BLaER1 (cell line): ENCODE data around the gene STAMBPL1.

Experiments
- H3K27ac ChIP-seq: shearing (Covaris generic); formaldehyde crosslinking; 2 replicates; pipeline ENCODE4 v1.8.1; 2022
- H3K27me3 ChIP-seq: shearing (Covaris generic); formaldehyde crosslinking; 2 replicates; pipeline ENCODE4 v1.8.1; 2022
- H3K36me3 ChIP-seq: shearing (Covaris generic); formaldehyde crosslinking; 2 replicates; pipeline ENCODE4 v1.8.1; 2022
- H3K4me1 ChIP-seq: shearing (Covaris generic); formaldehyde crosslinking; 2 replicates; pipeline ENCODE4 v1.8.1; 2022
- H3K4me2 ChIP-seq: shearing (Covaris generic); formaldehyde crosslinking; 2 replicates; pipeline ENCODE4 v1.8.1; 2022
- H3K4me3 ChIP-seq: shearing (Covaris generic); formaldehyde crosslinking; 2 replicates; pipeline ENCODE4 v1.8.1; 2022
- H3K9ac ChIP-seq: shearing (Covaris generic); formaldehyde crosslinking; 2 replicates; pipeline ENCODE4 v1.8.1; 2022
- H3K9me3 ChIP-seq: shearing (Covaris generic); formaldehyde crosslinking; 2 replicates; pipeline ENCODE4 v1.8.1; 2022
- H4K20me1 ChIP-seq: shearing (Covaris generic); formaldehyde crosslinking; 2 replicates; pipeline ENCODE4 v1.8.1; 2022
- Cebpa-rat ChIP-seq: shearing (Covaris generic); IDR thresholded peaks from 2 replicates; pipeline ENCODE4 v1.8.1; 2022

Gene STAMBPL1

DNA sequence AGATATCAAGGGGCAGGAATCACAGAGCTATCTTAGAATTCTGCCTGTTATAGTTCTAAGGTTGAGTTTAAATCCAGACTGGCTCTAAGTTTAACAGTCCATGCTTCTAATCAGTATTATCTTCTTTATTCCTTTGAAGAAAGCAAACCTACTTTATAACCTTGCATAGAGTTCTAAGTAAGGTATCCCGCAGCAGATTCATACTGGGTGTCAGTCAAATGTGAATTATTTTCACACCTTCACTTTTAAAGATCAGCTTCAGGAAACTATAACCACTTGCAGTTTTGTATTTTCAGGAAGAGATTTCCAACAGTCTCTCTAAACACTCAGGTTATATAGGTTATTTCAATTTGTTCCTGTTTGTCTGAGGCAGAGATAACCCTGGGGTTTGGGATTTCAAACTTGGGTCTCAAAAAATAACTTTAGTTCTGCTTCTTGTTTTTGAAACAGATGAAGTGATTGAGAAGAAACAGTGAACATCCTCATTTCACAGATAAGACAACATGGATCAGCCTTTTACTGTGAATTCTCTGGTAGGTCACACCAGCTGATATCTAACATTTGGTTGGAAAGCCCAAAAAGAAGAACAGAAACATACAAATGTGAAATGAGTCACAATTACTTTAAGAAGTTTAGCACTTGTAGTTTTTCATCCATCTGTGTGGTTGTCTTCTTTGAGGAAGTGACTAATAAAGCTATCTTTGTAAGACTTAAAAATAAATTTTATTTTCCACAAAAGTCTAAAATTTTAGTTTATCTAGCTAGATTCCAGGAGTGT is 21.4 kb downstream of the STAMBPL1 start:
- no peaks in the 10 kb centered on the region for H4K20me1 ChIP-seq
- H3K36me3 ChIP-seq = peaks cover 26% of the 10 kb centered on the region
- no peaks in the 10 kb centered on the region for H3K27me3 ChIP-seq
- H3K9me3 ChIP-seq = no peaks in the 10 kb centered on the region
- peaks cover 5% of the 10 kb centered on the region; the same call in 1 of the 2 replicates for H3K4me1 ChIP-seq
- H3K9ac ChIP-seq = no peak overlapping the region
- no peak overlapping the region for H3K4me2 ChIP-seq
- H3K4me3 ChIP-seq = no peak overlapping the region
- TF ChIP-seq Cebpa-rat = no peak
- no peak overlapping the region for H3K27ac ChIP-seq

DNA sequence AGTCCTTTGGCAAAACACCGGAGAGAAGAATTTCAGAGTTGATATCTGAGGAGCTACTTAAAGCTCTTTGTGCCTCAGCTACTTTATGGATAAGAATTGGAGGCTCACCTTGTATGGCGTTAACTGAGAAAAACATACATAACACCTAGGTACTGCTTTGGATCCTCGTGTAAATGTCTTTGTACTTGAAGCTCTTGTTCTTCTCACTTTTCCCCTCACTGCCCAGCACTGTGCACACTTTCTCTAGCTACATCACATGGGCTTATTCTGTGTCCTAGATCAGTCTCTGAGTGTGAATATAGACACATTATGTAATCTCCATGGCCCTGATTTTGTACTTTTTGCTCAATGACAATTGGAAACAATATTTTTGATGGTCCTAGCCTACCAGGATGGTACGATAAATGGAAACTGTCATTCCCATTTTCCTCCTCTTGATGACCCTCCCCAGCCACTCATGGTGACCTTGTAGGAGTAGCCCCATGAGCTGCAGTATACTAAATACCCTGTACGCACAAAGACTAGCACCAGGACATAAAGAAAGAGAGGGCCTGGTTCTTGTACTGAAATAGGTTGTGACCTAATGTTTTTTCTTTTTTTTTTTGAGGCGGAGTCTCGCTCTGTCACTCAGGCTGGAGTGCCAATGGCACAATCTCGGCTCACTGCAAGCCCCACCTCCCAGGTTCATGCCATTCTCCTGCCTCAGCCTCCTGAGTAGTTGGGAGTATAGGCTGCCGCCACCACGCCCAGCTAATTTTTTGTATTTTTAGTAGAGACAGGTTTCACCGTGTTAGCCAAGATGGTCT is 22.1 kb downstream of the STAMBPL1 start:
- Histone ChIP-seq H3K36me3 (peaks cover 33% of the 10 kb centered on the region), H3K4me1 (peaks cover 5% of the 10 kb centered on the region; the same call in 1 of the 2 replicates), H3K9me3 (no peaks in the 10 kb centered on the region), H3K27ac (no peak overlapping the region), H3K4me3 (no peak overlapping the region), H3K9ac (no peak overlapping the region), H3K4me2 (no peak overlapping the region), H4K20me1 (no peaks in the 10 kb centered on the region), H3K27me3 (no peaks in the 10 kb centered on the region)
- TF ChIP-seq Cebpa-rat = no peak

DNA sequence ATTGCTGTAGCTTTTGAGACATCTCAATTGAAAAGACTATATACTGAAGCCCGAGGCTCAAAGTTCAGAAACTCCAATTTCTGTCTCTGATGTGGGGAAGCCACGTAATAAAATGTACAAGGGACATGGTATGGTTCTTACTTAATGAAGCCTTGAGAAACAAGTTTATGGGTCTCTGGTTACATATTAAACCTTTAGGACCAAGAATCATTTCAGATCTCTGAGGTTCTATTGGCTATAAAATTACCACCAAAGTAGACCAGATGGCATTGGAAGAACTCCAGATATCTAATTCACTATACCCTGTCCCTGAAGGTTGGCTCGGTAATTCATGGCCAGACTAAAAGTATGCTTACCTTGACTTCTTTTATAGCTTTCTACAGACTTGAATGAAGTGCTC is 23.7 kb downstream of the STAMBPL1 start:
- H3K36me3 ChIP-seq = peaks cover 33% of the 10 kb centered on the region
- no peak overlapping the region for H3K4me2 ChIP-seq
- H3K27me3 ChIP-seq = no peaks in the 10 kb centered on the region
- H3K27ac ChIP-seq = no peak overlapping the region
- H3K9ac ChIP-seq = no peak overlapping the region
- no peaks in the 10 kb centered on the region for H3K9me3 ChIP-seq
- TF ChIP-seq Cebpa-rat = no peak
- peaks cover 5% of the 10 kb centered on the region; the same call in 1 of the 2 replicates for H3K4me1 ChIP-seq
- H4K20me1 ChIP-seq = no peaks in the 10 kb centered on the region
- H3K4me3 ChIP-seq = no peak overlapping the region

DNA sequence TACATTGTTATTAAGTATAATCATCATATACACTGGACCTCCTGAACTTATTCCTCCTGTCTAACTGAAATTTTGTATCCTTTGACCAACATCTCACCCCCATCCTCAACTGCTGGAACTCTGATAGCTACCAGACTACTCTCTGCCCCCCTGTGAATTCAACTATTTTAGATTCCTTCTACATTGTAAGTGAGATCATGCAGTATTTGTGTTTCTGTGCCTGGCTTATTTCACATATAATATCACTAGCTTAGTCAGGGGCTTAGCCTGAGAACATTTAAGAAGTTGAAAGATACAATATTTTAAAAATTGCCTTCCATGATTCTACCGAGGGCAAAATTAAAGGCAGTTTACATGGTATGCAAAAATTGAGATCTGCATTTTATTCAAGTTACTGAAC is 26.9 kb downstream of the STAMBPL1 start:
- peaks cover 44% of the 10 kb centered on the region for H3K36me3 ChIP-seq
- H3K9ac ChIP-seq = no peak overlapping the region
- no peaks in the 10 kb centered on the region for H3K4me1 ChIP-seq
- TF ChIP-seq Cebpa-rat = no peak
- no peak overlapping the region for H3K4me3 ChIP-seq
- H3K9me3 ChIP-seq = no peaks in the 10 kb centered on the region
- H3K27ac ChIP-seq = no peak overlapping the region
- no peaks in the 10 kb centered on the region for H3K27me3 ChIP-seq
- H3K4me2 ChIP-seq = no peak overlapping the region
- H4K20me1 ChIP-seq = no peaks in the 10 kb centered on the region

DNA sequence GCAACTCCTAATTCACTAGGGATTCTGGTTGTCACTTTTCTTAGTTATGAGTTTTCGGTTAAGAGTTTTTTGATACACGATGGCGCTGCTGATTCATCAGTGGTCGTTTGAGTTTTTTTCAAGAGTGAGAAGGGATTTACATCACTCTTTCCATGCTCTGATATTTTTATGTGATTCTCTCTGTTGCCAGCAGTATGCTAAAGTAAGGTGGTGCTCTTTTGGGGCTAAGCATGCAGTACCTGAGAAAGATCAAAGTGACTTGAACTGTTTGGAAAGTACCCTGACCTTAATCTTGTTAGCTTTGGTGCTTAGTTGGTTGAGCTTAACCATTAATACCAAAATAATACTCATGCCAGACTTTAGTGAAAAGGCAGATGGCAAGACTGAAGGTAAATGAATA is 28.1 kb downstream of the STAMBPL1 start:
- H3K9me3 ChIP-seq = no peaks in the 10 kb centered on the region
- peaks cover 38% of the 10 kb centered on the region for H3K36me3 ChIP-seq
- no peak overlapping the region for H3K9ac ChIP-seq
- no peak overlapping the region for H3K4me2 ChIP-seq
- H3K27me3 ChIP-seq = no peaks in the 10 kb centered on the region
- TF ChIP-seq Cebpa-rat = no peak
- no peak overlapping the region for H3K27ac ChIP-seq
- no peak overlapping the region for H3K4me3 ChIP-seq
- no peaks in the 10 kb centered on the region for H4K20me1 ChIP-seq
- H3K4me1 ChIP-seq = no peaks in the 10 kb centered on the region

DNA sequence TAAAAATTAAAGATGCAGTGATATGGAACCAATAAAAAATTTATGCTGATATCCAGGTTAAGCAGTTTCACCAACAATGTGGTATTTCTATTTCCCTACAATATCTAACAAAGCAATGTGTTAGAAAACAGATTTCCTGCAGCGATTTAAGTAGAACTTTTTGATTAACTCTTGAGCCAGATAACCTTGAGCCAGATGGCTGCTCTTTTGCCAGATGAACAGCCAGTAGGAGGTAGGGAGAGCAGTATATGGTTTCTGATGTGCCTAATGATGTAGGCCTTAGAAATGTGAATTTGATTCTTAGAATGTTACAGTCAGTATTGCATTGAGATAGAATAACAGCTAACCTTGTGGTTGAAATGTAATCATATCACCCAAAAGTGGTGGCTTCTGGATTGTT is 31.1 kb downstream of the STAMBPL1 start:
- Histone ChIP-seq H3K9me3 (no peaks in the 10 kb centered on the region), H3K27me3 (no peaks in the 10 kb centered on the region), H3K36me3 (peaks cover 25% of the 10 kb centered on the region), H3K4me1 (no peaks in the 10 kb centered on the region), H3K4me3 (no peak overlapping the region), H3K9ac (no peak overlapping the region), H3K4me2 (no peak overlapping the region), H3K27ac (no peak overlapping the region), H4K20me1 (no peaks in the 10 kb centered on the region)
- no peak for TF ChIP-seq Cebpa-rat

DNA sequence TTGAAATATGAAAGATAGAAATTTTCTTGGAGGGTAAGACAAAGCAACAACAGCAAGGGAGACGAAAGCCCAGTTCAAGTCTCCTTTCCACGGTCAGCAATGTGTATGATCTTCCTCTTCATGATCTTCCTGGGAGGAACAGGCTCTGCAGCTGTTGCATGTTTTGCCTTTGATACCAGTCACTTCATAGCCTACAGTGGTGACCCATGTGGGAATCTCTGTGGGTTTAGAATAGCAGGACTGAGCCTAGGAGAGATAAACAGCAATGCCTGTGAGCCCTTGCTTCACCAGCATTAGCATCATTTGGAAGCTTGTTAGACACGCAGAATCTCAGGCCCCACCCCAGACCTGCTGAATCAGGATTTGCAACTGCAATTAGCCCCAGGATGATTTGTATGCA is 31.8 kb downstream of the STAMBPL1 start:
- no peak overlapping the region for H3K9ac ChIP-seq
- H3K4me1 ChIP-seq = no peaks in the 10 kb centered on the region
- H3K9me3 ChIP-seq = no peaks in the 10 kb centered on the region
- no peak overlapping the region for H3K4me3 ChIP-seq
- H4K20me1 ChIP-seq = no peaks in the 10 kb centered on the region
- peaks cover 20% of the 10 kb centered on the region for H3K36me3 ChIP-seq
- H3K27me3 ChIP-seq = no peaks in the 10 kb centered on the region
- no peak overlapping the region for H3K4me2 ChIP-seq
- no peak overlapping the region for H3K27ac ChIP-seq
- no peak for TF ChIP-seq Cebpa-rat

DNA sequence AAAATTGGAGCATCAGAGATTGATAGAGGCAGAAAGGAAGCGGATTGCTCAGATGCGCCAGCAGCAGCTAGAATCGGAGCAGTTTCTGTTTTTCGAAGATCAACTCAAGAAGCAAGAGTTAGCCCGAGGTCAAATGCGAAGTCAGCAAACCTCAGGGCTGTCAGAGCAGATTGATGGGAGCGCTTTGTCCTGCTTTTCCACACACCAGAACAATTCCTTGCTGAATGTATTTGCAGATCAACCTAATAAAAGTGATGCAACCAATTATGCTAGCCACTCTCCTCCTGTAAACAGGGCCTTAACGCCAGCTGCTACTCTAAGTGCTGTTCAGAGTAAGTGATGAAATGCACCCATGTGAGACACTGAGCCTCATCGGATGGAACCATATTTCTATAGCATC is 33.1 kb downstream of the STAMBPL1 start:
- peaks cover 18% of the 10 kb centered on the region; the same call in 1 of the 2 replicates for H3K36me3 ChIP-seq
- H3K9me3 ChIP-seq = no peaks in the 10 kb centered on the region
- no peak overlapping the region for H3K4me2 ChIP-seq
- no peaks in the 10 kb centered on the region for H3K4me1 ChIP-seq
- H3K4me3 ChIP-seq = no peak overlapping the region
- no peaks in the 10 kb centered on the region for H4K20me1 ChIP-seq
- no peak overlapping the region for H3K27ac ChIP-seq
- H3K9ac ChIP-seq = no peak overlapping the region
- H3K27me3 ChIP-seq = no peaks in the 10 kb centered on the region
- TF ChIP-seq Cebpa-rat = no peak

DNA sequence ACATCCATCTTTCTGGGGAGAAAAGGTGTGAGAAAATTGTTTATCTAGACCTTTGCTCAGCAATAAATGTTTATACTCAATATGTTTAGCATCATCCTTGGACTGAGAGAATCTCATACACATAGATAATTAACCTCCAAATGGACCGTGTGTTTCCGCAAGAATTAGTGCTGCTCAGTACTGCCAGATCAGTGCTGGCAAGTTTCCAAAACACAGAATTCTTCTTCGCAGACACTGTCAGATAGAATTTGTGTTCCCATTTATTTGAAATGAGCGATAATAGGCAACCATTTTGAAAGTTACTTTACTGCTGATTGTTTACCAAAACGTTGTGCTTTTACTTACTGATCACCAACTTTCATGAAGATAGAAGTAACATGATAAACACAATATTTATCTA is 33.7 kb downstream of the STAMBPL1 start:
- Histone ChIP-seq H3K27me3 (no peaks in the 10 kb centered on the region), H3K9me3 (no peaks in the 10 kb centered on the region), H3K4me3 (no peak overlapping the region)

DNA sequence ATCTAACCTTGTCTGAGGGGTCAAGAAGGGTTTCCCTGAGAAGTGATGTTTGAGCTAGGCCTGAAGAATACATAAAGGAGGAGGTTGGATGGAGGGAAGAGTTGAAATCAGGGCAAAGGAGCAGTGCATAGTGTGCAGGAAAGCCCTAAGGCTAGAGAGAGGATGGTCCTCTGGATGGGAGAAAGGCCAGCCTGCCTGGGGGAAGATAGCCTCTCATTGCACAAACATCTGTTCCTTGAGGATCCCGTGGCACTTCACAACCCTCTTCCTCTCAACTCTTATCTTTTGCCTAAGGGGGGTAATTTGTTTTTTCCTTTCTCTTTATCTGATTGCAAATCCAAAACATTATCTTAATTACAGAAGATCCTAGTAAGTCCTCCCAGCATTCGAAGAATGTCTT is 35.7 kb downstream of the STAMBPL1 start:
- H3K4me3 ChIP-seq = no peak overlapping the region
- no peaks in the 10 kb centered on the region for H3K9me3 ChIP-seq
- no peak for TF ChIP-seq Cebpa-rat
- H4K20me1 ChIP-seq = no peaks in the 10 kb centered on the region
- no peaks in the 10 kb centered on the region for H3K27me3 ChIP-seq
- H3K27ac ChIP-seq = no peak overlapping the region
- H3K9ac ChIP-seq = no peak overlapping the region
- peaks cover 14% of the 10 kb centered on the region; the same call in 1 of the 2 replicates for H3K36me3 ChIP-seq
- no peak overlapping the region for H3K4me2 ChIP-seq
- H3K4me1 ChIP-seq = no peaks in the 10 kb centered on the region

More for the DNA sequence above, 33.7 kb downstream of the STAMBPL1 start:
- Histone ChIP-seq H3K27ac (no peak overlapping the region), H3K36me3 (peaks cover 18% of the 10 kb centered on the region; the same call in 1 of the 2 replicates), H3K9ac (no peak overlapping the region), H4K20me1 (no peaks in the 10 kb centered on the region), H3K4me1 (no peaks in the 10 kb centered on the region), H3K4me2 (no peak overlapping the region)
- no peak for TF ChIP-seq Cebpa-rat
